ENCODE measurements around the gene SLC45A1. TPM values are rescaled to one million over a fixed set of nuclear protein-coding genes. Genes with fewer than 3 reads are reported as not detected.

SLC45A1 gene
- total RNA-seq, 1 experiment from 2014 or later = not detected

DNA sequence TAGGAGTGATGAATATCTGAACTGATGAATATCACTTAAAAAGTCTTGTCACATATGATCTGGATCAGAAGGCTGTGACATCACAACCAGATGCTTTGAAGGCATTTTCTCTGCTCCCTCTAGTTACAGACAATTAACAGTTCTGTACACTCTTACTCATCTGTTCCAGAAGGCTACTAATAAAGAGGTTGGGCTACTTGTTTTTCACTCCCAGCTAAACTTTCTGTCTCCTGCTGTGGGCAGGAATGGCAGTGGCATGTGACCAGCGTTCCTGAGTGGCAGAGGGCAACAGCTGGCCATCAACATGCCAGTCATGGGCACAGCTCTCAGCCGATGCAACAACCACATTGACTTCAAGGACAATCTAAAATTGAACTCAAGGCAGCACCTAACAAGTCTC is 66.7 kb downstream of the SLC45A1 start:
- no peak for DNase-seq (ENCODE audit: low spot score)

DNA sequence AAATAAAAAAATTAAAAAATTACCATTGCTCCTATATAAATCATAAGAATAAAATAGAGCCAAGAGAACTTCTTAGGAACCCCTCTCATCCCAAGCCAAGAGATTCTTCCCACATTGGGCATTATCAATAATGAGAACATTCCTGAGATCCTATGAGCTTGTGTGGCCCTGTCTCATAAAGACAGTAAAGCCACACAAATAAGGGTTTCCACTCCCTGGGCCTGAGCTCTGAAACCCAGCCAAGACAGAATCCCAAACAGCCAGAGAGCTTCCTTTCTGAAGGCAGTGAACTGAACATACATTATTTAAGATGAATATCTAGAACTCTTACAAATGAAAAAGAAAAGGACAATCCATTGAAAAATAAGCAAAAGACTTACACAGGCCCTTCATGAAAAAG is 68.3 kb downstream of the SLC45A1 start:
- no peak for DNase-seq (ENCODE audit: low spot score)

DNA sequence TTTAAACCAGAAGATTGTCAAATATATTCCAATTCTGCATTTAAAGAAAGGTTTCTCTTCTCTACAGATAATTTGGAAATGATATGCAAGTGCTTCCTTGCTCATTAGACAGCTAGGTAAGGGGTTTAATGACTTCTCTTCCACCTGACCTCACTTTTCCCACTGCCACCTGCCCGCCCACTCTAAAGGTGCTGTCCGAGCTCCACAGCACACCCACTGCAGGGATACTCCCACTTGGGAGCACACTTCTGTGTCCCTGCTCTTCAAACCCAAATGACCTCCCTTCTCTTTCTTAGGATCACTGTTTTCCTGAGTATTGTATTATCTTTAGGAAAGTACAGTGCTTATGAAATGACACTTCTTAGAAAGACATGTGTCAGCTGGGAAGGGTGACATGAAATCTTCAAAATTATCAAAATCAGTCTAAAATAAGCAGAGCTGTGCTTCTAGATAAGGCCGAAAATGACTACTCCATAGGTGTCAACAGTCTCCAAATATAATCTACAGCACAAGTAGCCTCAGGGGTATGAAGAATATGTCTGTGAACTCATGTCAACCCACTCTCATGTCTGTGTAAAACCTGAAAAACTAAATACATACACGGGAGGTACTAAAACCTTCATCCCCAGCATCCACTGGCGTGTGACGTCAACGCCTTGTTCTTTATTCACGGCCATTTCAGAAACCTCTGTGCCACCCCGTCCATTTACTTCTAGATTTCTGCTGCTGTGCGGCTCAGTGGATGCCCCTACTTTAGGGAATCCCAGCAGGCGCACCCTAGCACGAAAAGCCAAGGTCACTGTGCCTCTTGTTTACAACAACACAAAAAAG is 71.0 kb downstream of the SLC45A1 start:
- no peak for DNase-seq (ENCODE audit: low spot score)

DNA sequence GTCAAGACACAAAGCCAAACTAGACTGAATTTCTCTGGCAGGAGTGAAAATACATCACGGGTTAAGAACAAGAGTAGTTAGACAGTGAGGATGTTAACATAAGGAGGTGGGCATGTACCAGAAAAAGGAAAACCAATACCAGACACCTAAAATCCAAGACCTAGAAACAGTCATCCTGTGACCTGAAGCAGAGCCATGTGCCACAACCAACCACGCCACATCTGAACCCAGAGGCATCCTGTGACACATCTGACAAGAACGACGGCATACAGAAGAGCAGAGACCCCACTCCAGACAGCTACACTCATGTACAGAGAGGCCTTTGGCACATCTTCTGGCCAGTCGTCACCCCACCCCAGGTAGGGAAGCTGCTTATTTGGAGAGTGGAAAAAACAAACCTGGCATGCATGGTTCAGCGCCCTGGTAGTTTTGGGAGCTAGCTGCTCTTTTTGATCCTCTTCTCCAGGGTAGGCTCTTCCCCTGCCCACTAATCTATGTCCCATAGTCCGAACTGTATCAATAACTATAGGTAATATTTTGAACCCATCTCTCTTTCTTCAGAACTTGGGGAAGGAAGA is 72.1 kb downstream of the SLC45A1 start:
- DNase-seq (ENCODE audit: low spot score) = no peak

- no peak for DNase-seq (ENCODE audit: low spot score)
These were observed 72.8 kb downstream of the SLC45A1 start for GRCh38 chr1:8390707-8391106.

DNA sequence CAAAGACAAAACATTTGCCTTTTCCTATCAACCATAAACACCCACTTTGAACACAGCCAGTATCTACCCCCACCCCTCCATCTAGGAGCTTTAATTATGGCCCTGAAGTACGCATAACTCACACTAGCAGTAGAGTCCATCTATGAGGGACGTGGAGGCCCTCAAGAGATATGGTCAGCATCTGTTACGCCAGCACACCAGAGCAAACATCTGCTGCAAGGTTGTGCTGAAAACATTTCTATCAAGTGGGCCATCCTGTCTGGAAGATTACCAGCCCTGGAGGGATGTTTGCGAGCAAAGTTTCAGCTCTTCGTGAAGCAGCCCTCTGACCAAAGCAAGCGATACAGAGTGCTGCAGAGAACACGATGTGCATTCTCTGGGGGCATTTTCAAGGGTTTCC is 74.6 kb downstream of the SLC45A1 start:
- DNase-seq (ENCODE audit: low spot score) = no peak

Small RNA genes within 50 kb of the gene (small RNA-seq; reads per million reads assigned to genes)
- not detected for gene RF00019
- gene RNU6-991P = not detected

All from HT-29 (cell line).